ENCODE data around the gene BAIAP2. TPM values are rescaled to one million over a fixed set of nuclear protein-coding genes. Genes with fewer than 3 reads are reported as not detected.

BAIAP2 gene
- total and polyA plus RNA-seq, 10 of the 15 experiments (the other 5 are each of a cell fraction or from before 2014, with no cell fraction given): 0.15 to 1.2 (median 0.46) TPM; not detected in 2

- ChIA-PET POLR2A (no interaction called here), SMC1A (ENCODE audit: uncharacterized antibody, unreplicated experiment) (no interaction called here), CTCF (no interaction called here), RAD21 (ENCODE audit: unreplicated experiment) (no interaction called here)
- no peak for TF ChIP-seq ZNF274 (IDR thresholded peaks at IDR 0.05; ENCODE audit: insufficient read depth, insufficient read length)
- TF ChIP-seq PRDM15 (CRISPR knock-in tag; IDR thresholded peaks at IDR 0.05): no peak
- TF ChIP-seq TARDBP (IDR thresholded peaks at IDR 0.05; ENCODE audit: borderline replicate concordance): no peak
- no peak for TF ChIP-seq CREB1 (IDR thresholded peaks at IDR 0.05; ENCODE audit: low read depth)
- no peak for TF ChIP-seq BMI1 (IDR thresholded peaks at IDR 0.05; ENCODE audit: borderline replicate concordance)
- no peak for TF ChIP-seq YY1 (IDR thresholded peaks at IDR 0.05; ENCODE audit: low read depth, low read length)
- TF ChIP-seq POU2F2 (IDR thresholded peaks at IDR 0.05; ENCODE audit: borderline replicate concordance, low read depth, low read length): no peak
- TF ChIP-seq, protein P1, sequence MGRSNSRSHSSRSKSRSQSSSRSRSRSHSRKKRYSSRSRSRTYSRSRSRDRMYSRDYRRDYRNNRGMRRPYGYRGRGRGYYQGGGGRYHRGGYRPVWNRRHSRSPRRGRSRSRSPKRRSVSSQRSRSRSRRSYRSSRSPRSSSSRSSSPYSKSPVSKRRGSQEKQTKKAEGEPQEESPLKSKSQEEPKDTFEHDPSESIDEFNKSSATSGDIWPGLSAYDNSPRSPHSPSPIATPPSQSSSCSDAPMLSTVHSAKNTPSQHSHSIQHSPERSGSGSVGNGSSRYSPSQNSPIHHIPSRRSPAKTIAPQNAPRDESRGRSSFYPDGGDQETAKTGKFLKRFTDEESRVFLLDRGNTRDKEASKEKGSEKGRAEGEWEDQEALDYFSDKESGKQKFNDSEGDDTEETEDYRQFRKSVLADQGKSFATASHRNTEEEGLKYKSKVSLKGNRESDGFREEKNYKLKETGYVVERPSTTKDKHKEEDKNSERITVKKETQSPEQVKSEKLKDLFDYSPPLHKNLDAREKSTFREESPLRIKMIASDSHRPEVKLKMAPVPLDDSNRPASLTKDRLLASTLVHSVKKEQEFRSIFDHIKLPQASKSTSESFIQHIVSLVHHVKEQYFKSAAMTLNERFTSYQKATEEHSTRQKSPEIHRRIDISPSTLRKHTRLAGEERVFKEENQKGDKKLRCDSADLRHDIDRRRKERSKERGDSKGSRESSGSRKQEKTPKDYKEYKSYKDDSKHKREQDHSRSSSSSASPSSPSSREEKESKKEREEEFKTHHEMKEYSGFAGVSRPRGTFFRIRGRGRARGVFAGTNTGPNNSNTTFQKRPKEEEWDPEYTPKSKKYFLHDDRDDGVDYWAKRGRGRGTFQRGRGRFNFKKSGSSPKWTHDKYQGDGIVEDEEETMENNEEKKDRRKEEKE (IDR thresholded peaks at IDR 0.05): no peak
- TF ChIP-seq MTA2 (IDR thresholded peaks at IDR 0.05; ENCODE audit: low read depth): no peak
- TF ChIP-seq, protein P2, sequence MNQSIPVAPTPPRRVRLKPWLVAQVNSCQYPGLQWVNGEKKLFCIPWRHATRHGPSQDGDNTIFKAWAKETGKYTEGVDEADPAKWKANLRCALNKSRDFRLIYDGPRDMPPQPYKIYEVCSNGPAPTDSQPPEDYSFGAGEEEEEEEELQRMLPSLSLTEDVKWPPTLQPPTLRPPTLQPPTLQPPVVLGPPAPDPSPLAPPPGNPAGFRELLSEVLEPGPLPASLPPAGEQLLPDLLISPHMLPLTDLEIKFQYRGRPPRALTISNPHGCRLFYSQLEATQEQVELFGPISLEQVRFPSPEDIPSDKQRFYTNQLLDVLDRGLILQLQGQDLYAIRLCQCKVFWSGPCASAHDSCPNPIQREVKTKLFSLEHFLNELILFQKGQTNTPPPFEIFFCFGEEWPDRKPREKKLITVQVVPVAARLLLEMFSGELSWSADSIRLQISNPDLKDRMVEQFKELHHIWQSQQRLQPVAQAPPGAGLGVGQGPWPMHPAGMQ (IDR thresholded peaks at IDR 0.05; ENCODE audit: borderline replicate concordance): no peak
- TF ChIP-seq HDAC6 (IDR thresholded peaks at IDR 0.05; ENCODE audit: unreplicated experiment): no peak
- no peak for TF ChIP-seq BHLHE40 (IDR thresholded peaks at IDR 0.05; ENCODE audit: borderline replicate concordance in 1 of 2, low read depth in 2 of 2, low read length in 1 of 2)
- no peaks in the 10 kb centered on the region for H4K20me1 ChIP-seq (ENCODE audit: control insufficient read depth, insufficient read depth)
- BruUV-seq (replicated peaks): no TSS peak
- H3K27me3 ChIP-seq (replicated peaks in 1 of 2; ENCODE audit: control insufficient read depth in 2 of 2, insufficient read depth in 2 of 2, low read length in 1 of 2): peaks cover 0 to 2% of the 10 kb centered on the region in 2 experiments; a peak in 1 of 4 replicates
- H3K4me3 ChIP-seq: no peak overlapping the region
- WGBS (ENCODE audit: insufficient coverage, insufficient replicate concordance, low lambda C conversion rate, missing lambda C conversion rate): 34% methylated on average over 24 of the region's 24 CpGs
- no peaks in the 10 kb centered on the region for H3K79me2 ChIP-seq (ENCODE audit: control insufficient read depth, insufficient read depth, low read length)
- no peak overlapping the region for H3K27ac ChIP-seq (ENCODE audit: control insufficient read depth, insufficient read depth)
- H2AFZ ChIP-seq (ENCODE audit: control insufficient read depth, low read depth, low read length): no peak overlapping the region
- intact Hi-C loops (cut with micrococcal nuclease; ENCODE audit: unreplicated experiment) (no loop called here), in situ Hi-C loops (cut with MboI) (loop anchor here (10.0 to 25.0 kb wide), 2 partner anchors 75 to 217 kb away; partner anchors contain the start of genes NDUFAF8 and TEPSIN)
- no peak overlapping the region for H3K4me2 ChIP-seq (ENCODE audit: control insufficient read depth, insufficient read depth)
- FAIRE-seq (no peak), DNase-seq (ENCODE audit: low read depth, low spot score) (no peak), ATAC-seq (no peak)
- H3K9ac ChIP-seq (ENCODE audit: control insufficient read depth, insufficient read depth, low read length): no peak overlapping the region
- H3K9me3 ChIP-seq (replicated peaks; ENCODE audit: control insufficient read depth, insufficient read depth, low read length): no peaks in the 10 kb centered on the region; the same call in 2 of the 3 replicates
- H3K4me1 ChIP-seq (ENCODE audit: control insufficient read depth, insufficient read depth, low read length): no peaks in the 10 kb centered on the region
- no peaks in the 10 kb centered on the region for H3K36me3 ChIP-seq (ENCODE audit: control insufficient read depth in 2 of 2, insufficient read depth in 2 of 2, low read length in 1 of 2)
These were observed 15.1 kb upstream of the BAIAP2 start for GRCh38 chr17:81019563-81020442.
